ENCODE results near the gene LRBA.

DNA sequence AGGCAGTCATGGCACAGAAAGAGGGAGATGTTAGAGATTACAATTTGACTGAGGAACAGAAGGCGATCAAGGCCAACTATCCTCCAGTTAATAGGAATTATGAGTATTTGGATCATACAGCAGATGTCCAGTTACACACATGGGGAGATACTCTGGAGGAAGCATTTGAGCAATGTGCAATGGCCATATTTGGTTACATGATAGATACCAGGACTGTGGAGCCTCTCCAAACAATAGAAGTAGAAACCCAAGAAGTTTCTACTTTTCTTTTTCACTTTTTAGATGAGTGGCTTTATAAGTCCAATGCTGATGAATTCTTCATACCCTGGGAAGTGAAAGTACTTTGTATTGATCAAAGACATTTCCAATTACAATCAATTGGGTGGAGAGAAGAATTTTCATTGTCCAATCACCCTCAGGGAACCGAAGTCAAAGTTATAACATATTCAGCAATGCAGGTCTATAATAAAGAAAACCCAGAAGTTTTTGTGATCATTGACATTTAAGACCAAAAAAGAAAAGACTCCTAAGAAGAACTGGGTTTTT lies 294.0 kb downstream of the LRBA start:
- TF ChIP-seq POLR2A (IDR thresholded peaks at IDR 0.05), result no peak
- TF ChIP-seq CTCF (IDR thresholded peaks at IDR 0.05 in 4 of 5, conservative IDR thresholded peaks at IDR 0.05 in 1 of 5), result no peak

Measured in gastrocnemius medialis (tissue), 4 donors.